HEK293 (cell line): ENCODE measurements around the gene N4BP2L2.
"Not testable (repeated sequence)": the region's sequence is repeated elsewhere in the genome, so short reads cannot be mapped to it uniquely, and the experiment has no call there.

Experiments
- CTCF ChIA-PET: fragments of 350-600 bp; formaldehyde crosslinking; extraction: SDS; loops from one replicate; lab custom pipeline; 2021; ENCODE audit warnings: antibody characterized with exemption; lab: Yijun Ruan, JAX
- POLR2A ChIA-PET: fragments of 300-600 bp; formaldehyde crosslinking; extraction: SDS; loops from one replicate; lab custom pipeline; 2020; ENCODE audit warnings: antibody characterized with exemption, inconsistent platforms; lab: Yijun Ruan, JAX
- H3K27ac ChIP-seq: fragments of 200-500 bp; sonication (Bioruptor generic); 2 replicates; pipeline ENCODE4 v1.5.1; 2014; ENCODE audit warnings: low read depth, low read length, control low read depth, inconsistent platforms; ENCODE audit errors: extremely low read depth
- H3K36me3 ChIP-seq, 2 experiments: fragments of 200-500 bp in 1 of 2; sonication (Bioruptor generic) in 1 of 2; 1 replicate in 1 of 2; 2 replicates in 1 of 2; pipeline ENCODE4 v1.5.1; 2014 to 2017; ENCODE audit warnings: inconsistent platforms in 2 of 2, low read length in 2 of 2; ENCODE audit not compliant: control insufficient read depth in 2 of 2, insufficient read depth in 1 of 2
- H3K4me1 ChIP-seq: fragments of 200-500 bp; sonication (Bioruptor generic); 2 replicates; pipeline ENCODE4 v1.5.1; 2014; ENCODE audit warnings: mild to moderate bottlenecking, low read length, inconsistent platforms; ENCODE audit not compliant: control insufficient read depth, insufficient read depth
- H3K4me3 ChIP-seq: 2 replicates; pipeline ENCODE4 v1.5.1; 2011; ENCODE audit warnings: low read depth, mild to moderate bottlenecking, control low read depth, low read length, moderate library complexity
- H3K9me3 ChIP-seq: fragments of 200-500 bp; sonication (Bioruptor generic); 2 replicates; pipeline ENCODE4 v1.5.1; 2014; ENCODE audit warnings: low read depth, low read length, inconsistent platforms; ENCODE audit not compliant: control insufficient read depth, insufficient read depth
- BCL11B ChIP-seq: fragments of 450-650 bp; formaldehyde crosslinking; IDR thresholded peaks from 2 replicates; pipeline ENCODE4 v1.5.1; 2016; ENCODE audit warnings: low read depth, missing biosample characterization, missing genetic modification characterization
- GLIS2 ChIP-seq: fragments of 450-650 bp; formaldehyde crosslinking; IDR thresholded peaks from 2 replicates; pipeline ENCODE4 v1.5.1; 2016; ENCODE audit warnings: missing biosample characterization, missing genetic modification characterization
- HOXC10 ChIP-seq: sonication (generic); formaldehyde crosslinking; IDR thresholded peaks from 2 replicates; pipeline ENCODE4 v1.8.1; 2023; ENCODE audit warnings: mild to moderate bottlenecking, missing genetic modification reagents
- SCRT1 ChIP-seq: fragments of 450-650 bp; formaldehyde crosslinking; IDR thresholded peaks from 2 replicates; pipeline ENCODE4 v1.5.1; 2016; ENCODE audit warnings: missing biosample characterization, missing genetic modification characterization, borderline replicate concordance
- SCRT2 ChIP-seq: fragments of 450-650 bp; formaldehyde crosslinking; IDR thresholded peaks from 2 replicates; pipeline ENCODE4 v1.5.1; 2016; ENCODE audit warnings: missing biosample characterization, missing genetic modification characterization
- ZEB2 ChIP-seq: fragments of 450-650 bp; formaldehyde crosslinking; IDR thresholded peaks from 2 replicates; pipeline ENCODE4 v1.5.1; 2016; ENCODE audit warnings: missing biosample characterization, missing genetic modification characterization
- ZNF488 ChIP-seq: fragments of 450-650 bp; formaldehyde crosslinking; IDR thresholded peaks from 2 replicates; pipeline ENCODE4 v1.5.1; 2016; ENCODE audit warnings: missing biosample characterization, missing genetic modification characterization
- ZNF639 ChIP-seq: fragments of 450-650 bp; formaldehyde crosslinking; IDR thresholded peaks from 2 replicates; pipeline ENCODE4 v1.5.1; 2016; ENCODE audit warnings: missing biosample characterization, missing genetic modification characterization
- ZNF654 ChIP-seq: fragments of 450-650 bp; formaldehyde crosslinking; IDR thresholded peaks from 2 replicates; pipeline ENCODE4 v1.5.1; 2016; ENCODE audit warnings: low read depth, missing biosample characterization, missing genetic modification characterization
- ZNF658 ChIP-seq: fragments of 450-650 bp; formaldehyde crosslinking; IDR thresholded peaks from 2 replicates; pipeline ENCODE4; 2016; ENCODE audit warnings: missing biosample characterization, missing genetic modification characterization
- ZNF707 ChIP-seq: fragments of 450-650 bp; formaldehyde crosslinking; IDR thresholded peaks from 2 replicates; pipeline ENCODE4 v1.5.1; 2016; ENCODE audit warnings: missing biosample characterization, missing genetic modification characterization
- TF ChIP-seq, protein P1 (sequence below): fragments of 450-650 bp; formaldehyde crosslinking; IDR thresholded peaks from 2 replicates; pipeline ENCODE4 v1.5.1; 2017; ENCODE audit warnings: missing biosample characterization, missing genetic modification characterization
- TF ChIP-seq, protein P2 (sequence below): fragments of 450-650 bp; formaldehyde crosslinking; IDR thresholded peaks from 2 replicates; pipeline ENCODE4 v1.5.1; 2016; ENCODE audit warnings: missing biosample characterization, missing genetic modification characterization, borderline replicate concordance

The N4BP2L2 gene

DNA sequence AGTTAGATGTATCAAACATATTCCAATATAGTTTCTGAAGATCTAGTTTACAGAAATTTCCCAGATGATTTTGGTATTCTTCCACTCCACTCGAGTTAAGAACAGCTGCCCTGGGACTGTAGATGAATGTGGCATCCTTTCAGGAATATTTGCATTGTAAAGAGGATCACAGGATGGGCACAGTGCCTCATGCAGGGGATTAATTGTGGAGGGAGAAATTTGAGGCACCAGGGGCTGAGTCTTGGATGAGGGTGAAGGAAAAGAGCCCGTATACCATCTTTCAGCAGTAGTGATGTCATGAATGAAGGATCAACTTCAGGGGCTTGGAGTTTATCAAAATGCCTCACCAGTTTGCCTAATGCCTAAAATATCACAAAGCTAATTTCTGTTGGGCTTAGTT lies 43.7 kb upstream of the N4BP2L2 start (continued):
- no peak for TF ChIP-seq ZNF658 (tag by site-specific recombination)

DNA sequence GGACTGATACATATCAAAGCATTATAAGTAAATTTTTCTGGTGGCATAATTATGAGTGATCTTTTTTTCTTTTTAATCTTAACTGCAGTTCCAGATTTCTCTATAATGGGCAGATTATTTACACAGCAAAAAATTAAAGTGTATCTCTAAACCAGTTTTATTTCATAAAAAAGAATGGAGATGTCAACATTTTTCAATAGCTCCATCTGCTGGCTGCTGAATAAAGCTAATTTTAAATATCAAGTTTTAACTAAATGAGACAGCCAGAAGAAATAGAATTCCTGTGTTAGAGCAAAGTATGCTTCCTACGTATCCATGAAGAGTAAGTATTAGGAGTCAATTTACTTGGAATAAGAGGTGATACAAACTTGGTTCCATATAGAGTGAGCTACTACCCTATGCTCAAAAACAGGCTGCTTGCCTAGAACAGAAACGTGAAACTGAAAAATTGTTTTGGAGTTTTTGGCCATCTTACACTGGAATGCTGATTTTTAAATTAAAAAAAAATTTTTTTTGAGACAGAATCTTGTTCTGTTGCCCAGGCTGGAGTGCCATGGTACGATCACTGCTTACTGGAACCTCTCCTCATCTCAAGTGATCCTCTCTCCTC lies 42.7 kb upstream of the N4BP2L2 start:
- H3K4me1 ChIP-seq, result no peaks in the 10 kb centered on the region
- H3K4me3 ChIP-seq, result no peak overlapping the region
- peak; percentile 46 for TF ChIP-seq ZNF654 (tag by site-specific recombination)
- no peak for TF ChIP-seq ZEB2 (tag by site-specific recombination)
- POLR2A ChIA-PET, result interaction anchor here (0.8 kb wide), 1 partner anchor 671 kb away, joined by 3 read pairs; no protein-coding TSS in a partner anchor
- H3K36me3 ChIP-seq, result no peaks in the 10 kb centered on the region
- H3K9me3 ChIP-seq, result no peaks in the 10 kb centered on the region
- CTCF ChIA-PET, result interaction anchor here (0.6 to 2.4 kb wide), 19 partner anchors 10 to 1166 kb away, joined by 3 to 22 read pairs (median 3); no protein-coding TSS in a partner anchor
- no peak overlapping the region for H3K27ac ChIP-seq

DNA sequence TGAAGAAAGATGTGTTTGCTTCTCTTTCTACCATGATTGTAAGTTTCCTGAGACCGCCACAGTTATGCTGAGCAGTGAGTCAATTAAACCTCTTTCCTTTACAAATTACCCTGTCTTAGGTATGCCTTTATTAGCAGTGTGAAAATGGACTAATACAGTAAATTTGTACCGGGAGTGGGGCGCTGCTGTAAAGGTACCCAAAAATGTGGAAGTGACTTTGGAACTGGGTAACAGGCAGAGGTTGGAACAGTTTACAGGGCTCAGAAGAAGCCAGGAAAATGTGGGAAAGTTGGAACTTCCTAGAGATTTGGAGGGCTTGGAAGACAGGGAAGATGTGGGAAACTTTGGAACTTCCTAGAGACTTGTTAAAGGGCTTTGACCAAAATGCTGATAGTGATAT lies 38.4 kb upstream of the N4BP2L2 start:
- H3K27ac ChIP-seq, result no peak overlapping the region
- no peaks in the 10 kb centered on the region for H3K36me3 ChIP-seq
- H3K4me1 ChIP-seq, result no peaks in the 10 kb centered on the region
- H3K4me3 ChIP-seq, result no peak overlapping the region
- CTCF ChIA-PET, result interaction anchor here (0.6 kb wide), 1 partner anchor 557 kb away, joined by 3 read pairs; no protein-coding TSS in a partner anchor
- H3K9me3 ChIP-seq, result no peaks in the 10 kb centered on the region
- TF ChIP-seq ZNF639 (tag by site-specific recombination), result no peak
- TF ChIP-seq ZNF707 (tag by site-specific recombination), result peak; percentile 71
- TF ChIP-seq, all 188 proteins: peak for 1
- POLR2A ChIA-PET, result no interaction called here

DNA sequence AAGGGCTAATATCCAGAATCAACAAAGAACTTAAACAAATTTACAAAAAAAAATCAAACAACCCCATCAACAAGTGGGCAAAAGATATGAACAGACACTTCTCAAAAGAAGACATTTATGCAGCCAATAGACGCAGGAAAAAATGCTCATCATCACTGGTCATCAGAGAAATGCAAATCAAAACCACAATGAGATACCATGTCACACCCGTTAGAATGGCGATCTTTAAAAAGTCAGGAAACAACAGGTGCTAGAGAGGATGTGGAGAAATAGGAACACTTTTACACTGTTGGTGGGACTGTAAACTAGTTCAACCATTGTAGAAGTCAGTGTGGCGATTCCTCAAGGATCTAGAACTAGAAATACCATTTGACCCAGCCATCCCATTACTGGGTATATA lies 37.1 kb upstream of the N4BP2L2 start:
- CTCF ChIA-PET, H3K27ac ChIP-seq, H3K9me3 ChIP-seq, POLR2A ChIA-PET, H3K36me3 ChIP-seq, H3K4me3 ChIP-seq, H3K4me1 ChIP-seq: not testable (repeated sequence)
- TF ChIP-seq SCRT1 (tag by site-specific recombination), result peak; percentile 77
- TF ChIP-seq SCRT2, result peak; percentile 61; the same call in 1 of the 2 replicates

GRCh38 chr13:32560842-32561241 lies 22.2 kb upstream of the N4BP2L2 start:
- H3K36me3 ChIP-seq, H3K4me3 ChIP-seq, H3K9me3 ChIP-seq, H3K27ac ChIP-seq, POLR2A ChIA-PET, CTCF ChIA-PET, H3K4me1 ChIP-seq: not testable (repeated sequence)

DNA sequence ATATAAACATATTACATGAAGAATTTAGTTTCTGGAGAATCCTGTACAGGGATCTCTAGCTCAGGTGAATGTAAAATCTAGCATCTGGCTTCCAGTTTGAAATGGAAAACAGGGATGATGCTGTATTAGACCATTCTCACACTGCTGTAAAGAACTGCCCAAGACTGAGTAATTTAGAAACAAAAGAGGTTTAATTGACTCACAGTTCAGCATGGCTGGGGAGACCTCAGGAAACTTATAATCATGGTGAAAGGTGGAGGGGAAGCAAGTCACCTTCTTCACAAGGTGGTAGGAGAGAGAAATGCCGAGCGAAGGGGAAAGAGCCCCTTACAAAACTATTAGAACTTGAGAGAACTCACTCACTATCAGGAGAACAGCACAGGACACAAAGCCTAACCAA lies 17.0 kb upstream of the N4BP2L2 start:
- H3K27ac ChIP-seq, result no peak overlapping the region
- POLR2A ChIA-PET, result no interaction called here
- H3K36me3 ChIP-seq, result no peaks in the 10 kb centered on the region
- no peaks in the 10 kb centered on the region for H3K4me1 ChIP-seq
- H3K4me3 ChIP-seq, result no peak overlapping the region
- CTCF ChIA-PET, result no interaction called here
- TF ChIP-seq SCRT2, result no peak
- TF ChIP-seq ZNF488 (tag by site-specific recombination), result no peak
- no peak for TF ChIP-seq HOXC10
- TF ChIP-seq BCL11B (tag by site-specific recombination), result no peak
- no peak for TF ChIP-seq GLIS2 (tag by site-specific recombination)
- TF ChIP-seq, protein P1, sequence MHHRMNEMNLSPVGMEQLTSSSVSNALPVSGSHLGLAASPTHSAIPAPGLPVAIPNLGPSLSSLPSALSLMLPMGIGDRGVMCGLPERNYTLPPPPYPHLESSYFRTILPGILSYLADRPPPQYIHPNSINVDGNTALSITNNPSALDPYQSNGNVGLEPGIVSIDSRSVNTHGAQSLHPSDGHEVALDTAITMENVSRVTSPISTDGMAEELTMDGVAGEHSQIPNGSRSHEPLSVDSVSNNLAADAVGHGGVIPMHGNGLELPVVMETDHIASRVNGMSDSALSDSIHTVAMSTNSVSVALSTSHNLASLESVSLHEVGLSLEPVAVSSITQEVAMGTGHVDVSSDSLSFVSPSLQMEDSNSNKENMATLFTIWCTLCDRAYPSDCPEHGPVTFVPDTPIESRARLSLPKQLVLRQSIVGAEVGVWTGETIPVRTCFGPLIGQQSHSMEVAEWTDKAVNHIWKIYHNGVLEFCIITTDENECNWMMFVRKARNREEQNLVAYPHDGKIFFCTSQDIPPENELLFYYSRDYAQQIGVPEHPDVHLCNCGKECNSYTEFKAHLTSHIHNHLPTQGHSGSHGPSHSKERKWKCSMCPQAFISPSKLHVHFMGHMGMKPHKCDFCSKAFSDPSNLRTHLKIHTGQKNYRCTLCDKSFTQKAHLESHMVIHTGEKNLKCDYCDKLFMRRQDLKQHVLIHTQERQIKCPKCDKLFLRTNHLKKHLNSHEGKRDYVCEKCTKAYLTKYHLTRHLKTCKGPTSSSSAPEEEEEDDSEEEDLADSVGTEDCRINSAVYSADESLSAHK, result no peak
- TF ChIP-seq, protein P2, sequence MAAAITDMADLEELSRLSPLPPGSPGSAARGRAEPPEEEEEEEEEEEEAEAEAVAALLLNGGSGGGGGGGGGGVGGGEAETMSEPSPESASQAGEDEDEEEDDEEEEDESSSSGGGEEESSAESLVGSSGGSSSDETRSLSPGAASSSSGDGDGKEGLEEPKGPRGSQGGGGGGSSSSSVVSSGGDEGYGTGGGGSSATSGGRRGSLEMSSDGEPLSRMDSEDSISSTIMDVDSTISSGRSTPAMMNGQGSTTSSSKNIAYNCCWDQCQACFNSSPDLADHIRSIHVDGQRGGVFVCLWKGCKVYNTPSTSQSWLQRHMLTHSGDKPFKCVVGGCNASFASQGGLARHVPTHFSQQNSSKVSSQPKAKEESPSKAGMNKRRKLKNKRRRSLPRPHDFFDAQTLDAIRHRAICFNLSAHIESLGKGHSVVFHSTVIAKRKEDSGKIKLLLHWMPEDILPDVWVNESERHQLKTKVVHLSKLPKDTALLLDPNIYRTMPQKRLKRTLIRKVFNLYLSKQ (tag by site-specific recombination), result no peak
- TF ChIP-seq, all 188 proteins: peak for 0
- H3K9me3 ChIP-seq, result no peaks in the 10 kb centered on the region
